Fibroblast of pulmonary artery (primary cell): ENCODE results near the gene PGAM1.

Experiments used
- DNase-seq: peaks from one replicate; pipeline ENCODE4 v3.0.0-alpha.2; 2010; ENCODE audit warnings: low read depth
- H3K4me3 ChIP-seq: replicated peaks from 2 replicates; pipeline ENCODE4 v1.5.1; 2011; ENCODE audit warnings: low read depth, mild to moderate bottlenecking, control low read depth, low read length, moderate library complexity
- CTCF ChIP-seq: IDR thresholded peaks from 2 replicates; pipeline ENCODE4 v1.5.1; 2011; ENCODE audit warnings: mild to moderate bottlenecking, control low read depth, low read length, inconsistent platforms; ENCODE audit errors: missing control alignments

Gene PGAM1

DNA sequence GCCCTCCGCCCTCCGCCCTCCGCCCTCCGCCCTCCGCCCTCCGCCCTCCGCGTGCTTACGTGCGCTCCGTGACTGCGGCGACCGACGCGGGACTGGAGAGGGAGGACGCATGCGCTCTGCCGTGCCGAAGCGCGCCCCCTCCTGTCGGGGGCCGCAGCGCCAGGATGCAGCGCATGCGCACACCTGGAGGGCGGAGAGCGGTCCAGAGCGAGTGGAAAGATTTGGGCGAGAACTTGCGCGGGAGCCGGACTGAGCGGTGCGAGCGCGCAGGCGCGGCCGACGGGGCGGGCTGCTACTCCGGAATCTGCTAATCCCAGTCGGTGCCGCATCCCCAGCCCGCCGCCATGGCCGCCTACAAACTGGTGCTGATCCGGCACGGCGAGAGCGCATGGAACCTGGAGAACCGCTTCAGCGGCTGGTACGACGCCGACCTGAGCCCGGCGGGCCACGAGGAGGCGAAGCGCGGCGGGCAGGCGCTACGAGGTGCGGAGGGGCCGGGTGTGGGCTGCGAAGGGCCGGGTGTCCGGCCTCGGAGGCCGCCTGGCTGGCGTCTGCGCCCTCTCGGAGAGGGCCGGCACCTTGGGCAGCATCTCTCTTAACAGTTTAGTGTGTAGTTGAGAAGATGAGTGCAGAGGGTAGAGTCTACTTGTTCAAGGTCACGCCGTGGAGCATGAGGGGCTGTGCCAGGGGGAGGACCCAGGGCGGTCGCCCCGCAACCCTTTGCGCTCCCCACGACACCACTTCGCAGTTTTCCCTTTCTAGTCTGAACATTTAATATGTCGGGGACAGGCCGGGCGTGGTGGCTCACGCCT lies at the start of gene PGAM1:
TSS of gene PGAM1 (plus strand) at position 228 of the 812 bp plus-strand sequence. CDS start at position 345, 117 bp downstream.
- peak; percentile 53 for TF ChIP-seq CTCF
- peak; percentile 98 for DNase-seq
- H3K4me3 ChIP-seq = peak within 1 kb of the TSS; percentile 94

DNA sequence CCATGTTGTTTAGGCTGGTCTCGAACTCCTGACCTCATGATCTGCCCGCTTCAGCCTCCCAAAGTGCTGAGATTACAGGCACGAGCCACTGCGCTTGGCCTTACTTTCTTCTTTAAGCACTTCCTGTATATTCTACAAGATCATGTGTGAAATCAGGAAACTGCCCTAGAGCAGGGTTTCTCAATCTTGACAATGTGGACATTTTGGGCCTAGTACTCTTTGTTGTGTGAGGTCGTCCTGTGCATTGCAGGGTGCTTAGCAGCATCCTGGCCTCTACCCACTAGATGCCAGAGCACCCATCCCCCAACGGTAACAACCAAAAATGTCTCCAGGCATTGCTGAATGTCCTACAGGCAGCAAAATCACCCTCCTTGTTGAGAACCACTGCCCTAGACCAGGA lies 49.6 kb upstream of the PGAM1 start:
- TF ChIP-seq CTCF = no peak
- DNase-seq = no peak

DNA sequence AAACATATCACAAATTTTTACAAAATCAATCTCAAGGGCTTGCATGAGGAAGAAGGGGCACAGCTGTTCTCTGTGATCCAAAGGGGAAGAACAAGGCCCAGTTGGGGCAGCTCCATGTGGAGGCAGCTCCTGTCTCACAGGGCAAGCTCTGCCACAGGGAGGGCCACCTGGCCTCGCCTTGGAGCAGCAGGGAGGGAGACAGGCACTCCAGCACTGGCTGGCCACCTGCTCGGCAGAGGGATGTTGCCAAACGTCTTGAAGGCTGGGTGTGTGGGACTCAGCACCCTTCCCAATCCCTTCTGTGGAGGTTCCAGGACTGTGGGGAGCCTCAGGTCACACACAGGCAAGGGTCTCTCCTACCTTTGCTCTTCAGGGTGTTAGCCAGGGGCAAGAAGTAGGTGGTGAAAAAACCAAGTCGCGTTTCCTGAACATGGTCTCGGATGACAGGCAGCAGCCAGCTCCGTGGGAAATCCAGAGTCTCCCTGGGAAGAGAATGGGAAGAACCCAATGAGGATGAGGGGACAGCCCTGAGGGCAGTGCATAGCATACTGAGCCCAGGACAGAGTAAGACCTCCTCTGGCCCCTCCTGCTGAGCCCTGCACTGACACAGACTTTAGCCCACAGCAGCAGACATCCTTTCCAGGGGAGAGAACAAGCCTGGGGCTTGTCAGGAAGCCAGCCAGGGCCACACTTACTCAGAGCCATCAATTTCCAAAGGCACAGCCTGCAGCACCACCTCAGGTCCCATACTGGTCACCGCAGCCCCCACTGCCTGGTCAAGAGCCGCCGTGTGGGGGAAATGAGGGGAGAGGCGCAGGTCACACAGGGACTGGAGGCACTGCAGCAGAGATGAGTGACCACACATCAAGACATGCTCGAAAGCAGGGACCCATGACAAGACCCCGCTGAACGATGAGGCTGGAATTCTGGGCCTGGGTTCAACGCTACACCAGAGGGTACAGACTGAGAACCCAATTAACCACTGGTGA lies 46.8 kb upstream of the PGAM1 start:
- DNase-seq = no peak
- TF ChIP-seq CTCF = no peak
- H3K4me3 ChIP-seq = no peak overlapping the region

More for the DNA sequence above, 49.6 kb upstream of the PGAM1 start:
- no peak overlapping the region for H3K4me3 ChIP-seq

DNA sequence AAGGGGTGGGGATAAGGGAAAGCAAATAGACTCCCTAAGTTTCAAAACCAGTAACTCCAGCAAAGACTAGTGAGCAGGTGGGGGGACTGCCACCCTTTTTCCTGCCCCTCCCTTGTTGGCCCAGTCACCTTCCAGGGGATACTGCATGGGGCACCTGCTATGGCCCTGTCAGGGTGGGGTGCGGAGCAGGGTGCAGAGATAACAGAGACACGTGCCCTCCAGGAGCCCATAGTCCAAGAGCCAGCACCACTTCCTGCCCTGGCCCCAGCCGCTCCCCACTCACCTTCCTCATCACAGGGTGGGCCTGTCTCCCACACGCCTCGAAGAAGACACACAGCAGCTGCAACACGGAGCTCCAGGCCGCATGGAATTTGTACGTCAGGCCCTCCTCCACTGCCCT lies 45.5 kb upstream of the PGAM1 start:
- TF ChIP-seq CTCF = no peak
- no peak for DNase-seq
- no peak overlapping the region for H3K4me3 ChIP-seq

- no peak overlapping the region for H3K4me3 ChIP-seq
- no peak for DNase-seq
- no peak for TF ChIP-seq CTCF
These were observed 44.4 kb upstream of the PGAM1 start for GRCh38 chr10:97381626-97382025.

DNA sequence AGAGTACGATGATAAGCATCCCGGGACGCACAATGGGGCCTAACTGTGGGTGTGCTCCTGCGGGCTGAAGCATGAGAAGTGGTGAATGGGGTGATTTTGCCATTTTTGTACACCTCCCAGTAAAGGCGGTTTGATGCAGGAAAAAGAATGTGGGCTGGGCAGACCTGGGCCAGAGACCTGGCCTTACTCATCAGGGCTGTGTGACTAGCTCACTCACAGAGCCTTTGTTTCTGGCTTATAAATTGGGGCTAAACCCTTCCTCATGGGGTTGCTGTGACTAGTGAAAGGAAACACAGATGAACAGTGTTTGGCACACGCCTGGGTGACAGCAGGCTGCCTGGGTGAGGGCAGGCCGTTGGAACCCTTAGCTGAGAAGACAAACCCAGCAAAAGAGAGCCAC lies 42.8 kb upstream of the PGAM1 start:
- TF ChIP-seq CTCF = no peak
- H3K4me3 ChIP-seq = no peak overlapping the region
- DNase-seq = no peak
